GM21723 (cell line): ENCODE data around the gene MAPK10.

ENCODE experiments used
- ATAC-seq: cut with Tn5 transposase; IDR thresholded peaks from one replicate; pipeline ENCODE4 v1.9.1; 2021; ENCODE audit warnings: mild to moderate bottlenecking, moderate library complexity; ENCODE audit not compliant: unreplicated experiment

MAPK10 gene

GRCh38 chr4:86359944-86360478 lies at the start of gene MAPK10:
Gene MAPK10 (minus strand): TSS chr4:86360053.
- ATAC-seq: peak; percentile 93

- no peak for ATAC-seq
Observed at GRCh38 chr4:86403575-86403974, 43.7 kb upstream of the MAPK10 start.

- no peak for ATAC-seq
Observed at GRCh38 chr4:86401826-86402225, 42.0 kb upstream of the MAPK10 start.

GRCh38 chr4:86400216-86400615 lies 40.4 kb upstream of the MAPK10 start:
- no peak for ATAC-seq

GRCh38 chr4:86398187-86398586 lies 38.3 kb upstream of the MAPK10 start:
- no peak for ATAC-seq

- ATAC-seq: no peak
Observed at GRCh38 chr4:86393749-86394148, 33.9 kb upstream of the MAPK10 start.

- no peak for ATAC-seq
Observed at GRCh38 chr4:86389664-86390063, 29.8 kb upstream of the MAPK10 start.

- no peak for ATAC-seq
Observed at GRCh38 chr4:86388252-86388651, 28.4 kb upstream of the MAPK10 start.

- ATAC-seq: no peak
Observed at GRCh38 chr4:86386817-86387415, 27.1 kb upstream of the MAPK10 start.

- ATAC-seq: no peak
Observed at GRCh38 chr4:86386201-86386600, 26.3 kb upstream of the MAPK10 start.

- ATAC-seq: no peak
Observed at GRCh38 chr4:86381431-86381830, 21.6 kb upstream of the MAPK10 start.

- no peak for ATAC-seq
Observed at GRCh38 chr4:86380181-86380724, 20.4 kb upstream of the MAPK10 start.

- no peak for ATAC-seq
Observed at GRCh38 chr4:86376850-86377249, 17.0 kb upstream of the MAPK10 start.

- ATAC-seq: no peak
Observed at GRCh38 chr4:86368433-86368832, 8.6 kb upstream of the MAPK10 start.

- ATAC-seq: no peak
Observed at GRCh38 chr4:86367577-86367976, 7.7 kb upstream of the MAPK10 start.

GRCh38 chr4:86366920-86367319 lies 7.1 kb upstream of the MAPK10 start:
- no peak for ATAC-seq

- no peak for ATAC-seq
Observed at GRCh38 chr4:86362510-86362909, 2.7 kb upstream of the MAPK10 start.

- ATAC-seq: no peak
Observed at GRCh38 chr4:86358257-86358656, 1.6 kb downstream of the MAPK10 start.

GRCh38 chr4:86357608-86358007 lies 2.2 kb downstream of the MAPK10 start:
- ATAC-seq: no peak

GRCh38 chr4:86356425-86357210 lies 3.2 kb downstream of the MAPK10 start:
- ATAC-seq: no peak

- ATAC-seq: no peak
Observed at GRCh38 chr4:86354390-86354789, 5.5 kb downstream of the MAPK10 start.

GRCh38 chr4:86346320-86346719 lies 13.5 kb downstream of the MAPK10 start:
- ATAC-seq: no peak
